Kidney epithelial cell (primary cell): ENCODE data around the gene LIPA. TPM values are rescaled to one million over a fixed set of nuclear protein-coding genes. Genes with fewer than 3 reads are reported as not detected.

Experiments used
- DNase-seq: peaks from one replicate; pipeline ENCODE4 v3.0.0-alpha.2; 2010; ENCODE audit warnings: low read depth
- H3K27me3 ChIP-seq: 2 replicates; pipeline ENCODE4 v1.6.0; 2011; ENCODE audit warnings: low read length; ENCODE audit not compliant: control insufficient read depth, insufficient read depth
- H3K36me3 ChIP-seq: 2 replicates; pipeline ENCODE4 v1.5.1; 2011; ENCODE audit warnings: low read length; ENCODE audit not compliant: control insufficient read depth, insufficient read depth
- H3K4me3 ChIP-seq: 2 replicates; pipeline ENCODE4 v1.5.1; 2011; ENCODE audit warnings: low read depth, mild to moderate bottlenecking, control low read depth, low read length
- total RNA-seq: library from RNA; depleted of rRNA; stranded (reverse); fragments of >200 nt; gene quantifications from 2 replicates; pipeline ENCODE4 v1.2.3, GENCODE V29; 2015
- TF ChIP-seq, protein P1 (sequence below): IDR thresholded peaks from 2 replicates; pipeline ENCODE4 v1.5.1; 2011; ENCODE audit warnings: mild to moderate bottlenecking, moderate library complexity, low read length, control low read depth, inconsistent platforms; ENCODE audit not compliant: insufficient read depth, poor library complexity, severe bottlenecking

LIPA gene
- total RNA-seq, 1 donor from 2014 or later: 67.6 TPM

DNA sequence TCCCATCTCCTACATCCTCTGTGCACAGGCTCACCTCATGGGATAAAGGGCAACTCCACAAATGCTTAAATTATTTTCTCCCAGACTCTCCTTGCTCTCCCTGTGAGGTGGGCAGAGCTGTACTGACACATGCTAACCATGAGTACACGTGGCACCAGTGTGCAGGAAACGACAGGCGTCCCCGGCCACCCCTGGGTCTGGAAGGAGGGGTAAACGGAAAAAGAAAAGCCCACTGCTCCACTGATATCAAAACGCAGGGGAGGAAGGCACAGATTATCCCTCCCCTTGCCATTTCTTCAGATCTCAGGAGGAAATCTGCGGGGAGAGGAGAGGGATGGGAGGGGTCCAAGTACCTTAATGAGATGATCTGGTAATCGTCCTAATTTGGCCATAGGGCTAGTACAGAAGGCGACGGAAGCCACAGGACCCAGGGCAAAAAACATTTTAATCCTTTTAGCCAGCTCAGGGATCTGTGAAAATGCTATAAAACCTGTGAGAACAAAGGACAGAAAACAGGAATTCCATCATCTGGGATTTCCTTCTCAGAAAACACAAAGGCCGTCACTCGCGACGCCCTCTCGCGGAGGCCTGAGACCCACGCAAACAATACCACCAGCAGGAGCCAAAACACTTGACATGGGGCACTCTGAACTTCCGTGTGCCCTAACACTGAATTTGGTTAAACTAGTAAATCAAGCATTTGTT, 26.7 kb downstream of the LIPA start:
- no peaks in the 10 kb centered on the region for H3K36me3 ChIP-seq
- TF ChIP-seq, protein P1, sequence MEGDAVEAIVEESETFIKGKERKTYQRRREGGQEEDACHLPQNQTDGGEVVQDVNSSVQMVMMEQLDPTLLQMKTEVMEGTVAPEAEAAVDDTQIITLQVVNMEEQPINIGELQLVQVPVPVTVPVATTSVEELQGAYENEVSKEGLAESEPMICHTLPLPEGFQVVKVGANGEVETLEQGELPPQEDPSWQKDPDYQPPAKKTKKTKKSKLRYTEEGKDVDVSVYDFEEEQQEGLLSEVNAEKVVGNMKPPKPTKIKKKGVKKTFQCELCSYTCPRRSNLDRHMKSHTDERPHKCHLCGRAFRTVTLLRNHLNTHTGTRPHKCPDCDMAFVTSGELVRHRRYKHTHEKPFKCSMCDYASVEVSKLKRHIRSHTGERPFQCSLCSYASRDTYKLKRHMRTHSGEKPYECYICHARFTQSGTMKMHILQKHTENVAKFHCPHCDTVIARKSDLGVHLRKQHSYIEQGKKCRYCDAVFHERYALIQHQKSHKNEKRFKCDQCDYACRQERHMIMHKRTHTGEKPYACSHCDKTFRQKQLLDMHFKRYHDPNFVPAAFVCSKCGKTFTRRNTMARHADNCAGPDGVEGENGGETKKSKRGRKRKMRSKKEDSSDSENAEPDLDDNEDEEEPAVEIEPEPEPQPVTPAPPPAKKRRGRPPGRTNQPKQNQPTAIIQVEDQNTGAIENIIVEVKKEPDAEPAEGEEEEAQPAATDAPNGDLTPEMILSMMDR: peak; percentile 28
- no peak for DNase-seq
- no peak overlapping the region for H3K4me3 ChIP-seq
- no peaks in the 10 kb centered on the region for H3K27me3 ChIP-seq

GRCh38 chr10:89221919-89222318, 29.7 kb downstream of the LIPA start:
- H3K4me3 ChIP-seq: no peak overlapping the region
- no peak for DNase-seq
- H3K27me3 ChIP-seq: no peaks in the 10 kb centered on the region
- TF ChIP-seq, protein P1: no peak
- H3K36me3 ChIP-seq: no peaks in the 10 kb centered on the region

DNA sequence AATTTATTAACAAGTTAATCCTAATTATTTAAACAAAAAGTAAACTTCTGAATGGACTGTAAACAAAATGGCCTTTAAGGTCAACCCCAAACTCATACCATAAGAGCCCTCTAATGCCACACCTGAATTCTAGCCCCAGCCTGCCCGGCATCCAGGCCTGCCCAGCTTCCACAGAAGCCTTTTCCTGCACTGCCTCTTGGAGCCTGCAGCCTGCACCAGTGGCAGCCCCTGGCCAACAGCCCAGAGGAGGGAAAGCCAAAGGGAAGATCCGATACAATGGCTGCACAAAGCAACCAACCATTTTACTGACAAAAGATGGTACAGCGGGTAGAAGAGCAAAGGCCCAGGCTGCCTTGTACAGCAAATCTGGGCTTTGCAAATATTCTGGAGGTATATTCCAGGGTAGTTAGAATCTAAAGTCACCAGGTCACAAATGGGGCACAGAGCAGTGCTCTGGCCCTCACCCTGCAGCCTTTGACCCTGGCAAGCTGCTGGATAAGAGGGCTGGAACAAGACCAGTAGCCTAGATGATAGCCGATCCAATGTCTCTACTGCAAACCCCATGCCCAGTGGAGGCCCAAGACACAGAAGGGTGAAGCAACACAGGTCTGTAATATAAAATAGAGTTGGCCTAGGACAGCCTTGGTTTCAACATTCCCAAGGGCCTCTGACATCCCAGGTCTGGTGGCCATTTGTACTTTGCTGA, 31.9 kb downstream of the LIPA start:
- DNase-seq: no peak
- no peak overlapping the region for H3K4me3 ChIP-seq
- TF ChIP-seq, protein P1: no peak
- H3K36me3 ChIP-seq: no peaks in the 10 kb centered on the region
- H3K27me3 ChIP-seq: no peaks in the 10 kb centered on the region

- Histone ChIP-seq H3K36me3 (no peaks in the 10 kb centered on the region), H3K27me3 (no peaks in the 10 kb centered on the region), H3K4me3 (no peak overlapping the region)
- TF ChIP-seq, protein P1: peak; percentile 56
- DNase-seq: no peak
Measured at GRCh38 chr10:89217057-89217990, 34.3 kb downstream of the LIPA start.

- no peak for DNase-seq
- TF ChIP-seq, protein P1: no peak
- H3K4me3 ChIP-seq: no peak overlapping the region
- no peaks in the 10 kb centered on the region for H3K36me3 ChIP-seq
- no peaks in the 10 kb centered on the region for H3K27me3 ChIP-seq
Measured at GRCh38 chr10:89216056-89216455, 35.5 kb downstream of the LIPA start.
